AG04449 (cell line): Measurements from ENCODE around the gene ZFAND2B.
"Not testable (repeated sequence)": the region's sequence is repeated elsewhere in the genome, so short reads cannot be mapped to it uniquely, and the experiment has no call there.

Source experiments
- CTCF ChIA-PET: fragments of 350-600 bp; formaldehyde crosslinking; extraction: SDS; loops from one replicate; lab custom pipeline; 2021; ENCODE audit warnings: antibody characterized with exemption; lab: Yijun Ruan, JAX
- POLR2A ChIA-PET: fragments of 400-600, 350-600 bp; formaldehyde crosslinking; extraction: SDS; loops from one replicate; lab custom pipeline; 2020; ENCODE audit warnings: antibody characterized with exemption, inconsistent platforms; lab: Yijun Ruan, JAX
- DNase-seq: peaks from one replicate; pipeline ENCODE4 v3.0.0-alpha.2; 2010; ENCODE audit warnings: low read depth, low spot score
- H3K4me3 ChIP-seq: 2 replicates; pipeline ENCODE4 v1.5.1; 2011; ENCODE audit warnings: low read depth, mild to moderate bottlenecking, control low read depth, low read length
- CTCF ChIP-seq: IDR thresholded peaks from one replicate; pipeline ENCODE4 v1.5.1; 2011; ENCODE audit warnings: mild to moderate bottlenecking, moderate library complexity, low read length, control low read depth, inconsistent platforms; ENCODE audit not compliant: insufficient read depth; ENCODE audit errors: missing control alignments

The ZFAND2B gene

GRCh38 chr2:219197388-219197787, 9.2 kb upstream of the ZFAND2B start:
- H3K4me3 ChIP-seq, result no peak overlapping the region
- CTCF ChIA-PET, result interaction anchor here (1.0 to 2.1 kb wide), 3 partner anchors 9 to 26 kb away, joined by 3 to 5 read pairs (median 4); partner anchors contain the start of genes CNPPD1 and ZFAND2B
- TF ChIP-seq CTCF, result no peak
- POLR2A ChIA-PET, result interaction anchor here (1.2 kb wide), 1 partner anchor 21 kb away, joined by 3 read pairs; the partner anchor contains the start of gene CNPPD1
- DNase-seq, result no peak

DNA sequence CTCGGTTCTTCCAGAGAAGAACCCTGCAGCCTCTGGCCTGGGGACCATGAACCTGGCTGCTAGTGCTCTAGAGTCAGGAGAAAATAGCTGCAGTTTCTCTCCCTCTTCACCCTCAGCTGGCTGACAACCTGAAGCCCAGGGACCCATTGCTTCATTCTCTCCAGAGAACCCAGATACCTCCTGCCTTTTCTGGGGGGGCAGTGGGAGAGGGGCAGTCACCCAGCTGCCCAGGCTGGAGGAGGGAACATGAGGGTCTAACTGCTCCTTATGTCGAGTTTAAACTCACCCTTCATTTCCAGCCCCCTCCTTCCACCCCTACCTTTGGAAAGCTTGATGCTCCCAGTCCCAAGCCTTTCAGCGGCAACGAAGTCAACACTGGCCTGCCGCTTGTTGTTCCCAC, 7.6 kb upstream of the ZFAND2B start:
- DNase-seq, result no peak
- TF ChIP-seq CTCF, result no peak
- CTCF ChIA-PET, result interaction anchor here (0.7 to 1.1 kb wide), 2 partner anchors 39 to 78 kb away, joined by 3 to 4 read pairs; partner anchors contain the start of gene NHEJ1
- POLR2A ChIA-PET, result no interaction called here
- H3K4me3 ChIP-seq, result no peak overlapping the region

DNA sequence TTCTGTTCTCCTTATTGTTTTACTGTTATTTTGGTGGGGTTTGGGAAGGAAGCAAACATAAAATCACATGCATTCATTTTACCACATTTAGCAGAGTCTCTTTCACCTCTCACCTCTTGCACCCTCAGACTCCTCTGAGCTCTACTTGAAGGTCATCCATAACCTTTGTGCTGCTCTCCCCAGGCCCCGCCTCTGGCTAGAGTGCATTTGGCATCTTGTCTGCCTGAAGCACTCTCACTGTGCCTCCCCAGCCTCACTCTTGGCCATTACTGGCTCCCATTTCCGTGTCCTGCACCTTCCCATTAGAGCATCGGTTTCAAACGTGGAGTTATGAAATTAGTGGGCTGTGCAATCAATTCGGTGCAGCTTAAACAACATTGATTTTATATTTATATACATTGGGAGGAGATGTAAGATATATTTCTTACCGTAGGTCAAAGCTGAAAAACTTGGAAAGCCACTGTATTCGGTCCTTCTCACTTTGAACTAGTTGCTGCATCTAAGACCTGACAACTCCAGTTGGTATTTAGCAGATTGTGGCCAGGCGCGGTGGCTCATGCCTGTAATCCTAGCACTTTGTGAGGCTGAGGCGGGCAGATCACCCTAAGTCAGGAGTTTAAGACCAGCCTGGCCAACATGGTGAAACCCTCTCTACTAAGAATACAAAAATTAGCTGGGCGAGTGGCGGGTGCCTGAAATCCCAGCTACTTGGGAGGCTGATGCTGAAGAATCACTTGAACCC, 6.9 kb upstream of the ZFAND2B start:
- POLR2A ChIA-PET, result no interaction called here
- no peak for DNase-seq
- no peak overlapping the region for H3K4me3 ChIP-seq
- CTCF ChIA-PET, result interaction anchor here (0.7 to 1.4 kb wide), 4 partner anchors 20 to 80 kb away, joined by 3 to 4 read pairs (median 3); partner anchors contain the start of gene NHEJ1
- TF ChIP-seq CTCF, result no peak

- ChIA-PET CTCF (interaction anchor here (1.0 to 1.4 kb wide), 3 partner anchors 21 to 94 kb away, joined by 3 to 4 read pairs (median 3); no protein-coding TSS in a partner anchor), POLR2A (interaction anchor here (1.2 kb wide), 1 partner anchor 25 kb away, joined by 3 read pairs; no protein-coding TSS in a partner anchor)
- not testable (repeated sequence) for H3K4me3 ChIP-seq, DNase-seq
These were observed 5.9 kb upstream of the ZFAND2B start for GRCh38 chr2:219200502-219201326.

DNA sequence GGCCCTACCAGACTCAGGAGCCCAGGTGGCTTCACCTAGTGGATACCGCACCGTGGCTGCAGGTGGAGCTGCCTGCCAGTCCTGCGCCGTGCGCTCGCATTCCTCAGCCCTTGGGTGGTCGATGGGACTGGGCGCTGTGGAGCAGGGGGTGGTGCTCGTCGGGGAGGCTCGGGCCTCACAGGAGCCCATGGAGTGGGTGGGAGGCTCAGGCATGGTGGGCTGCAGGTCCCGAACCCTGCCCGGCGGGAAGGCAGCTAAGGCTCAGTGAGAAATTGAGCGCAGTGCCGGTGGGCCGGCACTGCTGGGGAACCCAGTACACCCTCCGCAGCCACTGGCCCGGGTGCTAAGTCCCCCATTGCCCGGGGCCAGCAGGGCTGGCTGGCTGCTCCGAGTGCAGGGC, 5.3 kb upstream of the ZFAND2B start:
- CTCF ChIA-PET, result interaction anchor here (1.4 kb wide), 1 partner anchor 93 kb away, joined by 4 read pairs; no protein-coding TSS in a partner anchor
- DNase-seq, H3K4me3 ChIP-seq: not testable (repeated sequence)
- POLR2A ChIA-PET, result interaction anchor here (1.2 kb wide), 1 partner anchor 26 kb away, joined by 3 read pairs; no protein-coding TSS in a partner anchor

DNA sequence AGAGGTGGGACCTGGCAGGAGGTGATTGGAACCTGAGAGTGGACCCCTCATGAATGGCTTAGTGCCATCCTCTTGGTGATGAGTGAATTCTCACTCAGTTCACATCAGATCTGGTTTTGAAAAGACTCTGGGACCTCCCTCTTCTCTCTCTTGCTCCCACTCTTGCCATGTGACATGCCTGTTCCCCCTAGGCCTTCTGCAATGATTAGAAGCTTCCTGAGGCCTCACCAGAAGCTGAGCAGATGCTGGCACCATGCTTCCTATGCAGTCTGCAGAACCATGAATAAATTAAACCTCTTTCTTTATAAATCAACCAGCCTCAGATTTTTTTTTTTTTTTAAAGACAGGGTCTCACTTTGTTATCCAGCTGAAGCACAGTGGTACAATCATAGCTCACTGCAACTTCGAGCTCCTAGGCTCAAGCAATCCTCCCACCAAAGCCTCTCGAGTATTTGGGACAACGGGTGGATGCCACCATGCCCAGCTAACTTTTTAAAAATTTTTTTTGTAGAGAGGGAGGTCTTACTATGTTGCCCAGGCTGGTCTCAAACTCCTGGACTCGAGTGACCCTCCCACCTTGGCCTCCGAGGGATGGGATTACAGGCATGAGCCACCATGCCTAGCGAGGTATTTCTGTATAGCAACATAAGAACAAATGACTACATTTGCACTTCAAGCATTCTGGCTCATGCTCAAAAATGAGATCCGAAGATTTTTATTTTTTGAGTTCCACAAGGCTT, 2.0 kb upstream of the ZFAND2B start:
- no peak for DNase-seq
- POLR2A ChIA-PET, result no interaction called here
- no peak overlapping the region for H3K4me3 ChIP-seq
- no peak for TF ChIP-seq CTCF
- CTCF ChIA-PET, result interaction anchor here (0.6 to 2.5 kb wide), 5 partner anchors 29 to 133 kb away, joined by 3 to 13 read pairs (median 4); no protein-coding TSS in a partner anchor
